GM18909 (cell line): ENCODE measurements around the gene ACKR3.

Source experiments
- ATAC-seq: cut with Tn5 transposase; IDR thresholded peaks from one replicate; pipeline ENCODE4 v1.9.1; 2021; ENCODE audit warnings: mild to moderate bottlenecking; ENCODE audit not compliant: unreplicated experiment, poor library complexity

ACKR3 gene

GRCh38 chr2:236604575-236605344 lies 35.1 kb downstream of the ACKR3 start:
- no peak for ATAC-seq

- ATAC-seq, result no peak
Measured at GRCh38 chr2:236605345-236605734, 35.7 kb downstream of the ACKR3 start.

GRCh38 chr2:236606023-236606422 lies 36.4 kb downstream of the ACKR3 start:
- ATAC-seq, result no peak

GRCh38 chr2:236607471-236608187 lies 38.0 kb downstream of the ACKR3 start:
- ATAC-seq, result no peak

- no peak for ATAC-seq
Measured at GRCh38 chr2:236608188-236608525, 38.5 kb downstream of the ACKR3 start.

- ATAC-seq, result no peak
Measured at GRCh38 chr2:236608710-236609109, 39.1 kb downstream of the ACKR3 start.

- no peak for ATAC-seq
Measured at GRCh38 chr2:236610991-236611821, 41.6 kb downstream of the ACKR3 start.

GRCh38 chr2:236612737-236613136 lies 43.1 kb downstream of the ACKR3 start:
- no peak for ATAC-seq

- ATAC-seq, result no peak
Measured at GRCh38 chr2:236613612-236614011, 44.0 kb downstream of the ACKR3 start.

- no peak for ATAC-seq
Measured at GRCh38 chr2:236614551-236614950, 44.9 kb downstream of the ACKR3 start.

- no peak for ATAC-seq
Measured at GRCh38 chr2:236616031-236616430, 46.4 kb downstream of the ACKR3 start.

GRCh38 chr2:236616624-236617023 lies 47.0 kb downstream of the ACKR3 start:
- no peak for ATAC-seq

- no peak for ATAC-seq
Measured at GRCh38 chr2:236617221-236617737, 47.7 kb downstream of the ACKR3 start.

- no peak for ATAC-seq
Measured at GRCh38 chr2:236617796-236618195, 48.2 kb downstream of the ACKR3 start.

GRCh38 chr2:236618370-236618769 lies 48.7 kb downstream of the ACKR3 start:
- no peak for ATAC-seq

- no peak for ATAC-seq
Measured at GRCh38 chr2:236619910-236620612, 50.4 kb downstream of the ACKR3 start.

- ATAC-seq, result no peak
Measured at GRCh38 chr2:236621786-236622185, 52.2 kb downstream of the ACKR3 start.

GRCh38 chr2:236622201-236622600 lies 52.6 kb downstream of the ACKR3 start:
- no peak for ATAC-seq

- no peak for ATAC-seq
Measured at GRCh38 chr2:236622660-236623059, 53.0 kb downstream of the ACKR3 start.

- ATAC-seq, result no peak
Measured at GRCh38 chr2:236623816-236624215, 54.2 kb downstream of the ACKR3 start.
